Left forelimb (tissue), 1 donor: ENCODE measurements around the gene HDAC9.

Source experiments
- DNase-seq: peaks from one replicate; pipeline ENCODE4 v3.0.0-alpha.2; 2018; ENCODE audit warnings: low spot score

Gene HDAC9

DNA sequence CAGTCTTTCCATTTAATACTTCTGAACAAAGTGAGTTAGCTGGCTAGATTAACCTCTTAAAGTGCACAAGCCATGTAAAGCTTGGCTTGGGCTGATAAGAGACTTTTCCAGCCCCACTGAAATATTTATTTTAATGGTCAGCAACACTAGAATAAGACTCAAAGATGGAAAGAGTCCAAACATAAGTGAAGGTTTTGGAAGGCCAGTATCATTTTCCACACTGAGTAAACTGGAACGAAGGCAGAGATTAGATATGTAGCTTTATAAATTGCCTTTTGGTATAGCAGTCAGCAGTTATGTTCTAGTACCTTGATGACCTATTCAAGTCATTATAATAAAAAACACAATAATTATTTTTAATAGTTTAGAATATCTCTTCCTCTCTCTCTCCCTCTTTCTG lies 102.2 kb downstream of the HDAC9 start:
- DNase-seq = no peak

DNA sequence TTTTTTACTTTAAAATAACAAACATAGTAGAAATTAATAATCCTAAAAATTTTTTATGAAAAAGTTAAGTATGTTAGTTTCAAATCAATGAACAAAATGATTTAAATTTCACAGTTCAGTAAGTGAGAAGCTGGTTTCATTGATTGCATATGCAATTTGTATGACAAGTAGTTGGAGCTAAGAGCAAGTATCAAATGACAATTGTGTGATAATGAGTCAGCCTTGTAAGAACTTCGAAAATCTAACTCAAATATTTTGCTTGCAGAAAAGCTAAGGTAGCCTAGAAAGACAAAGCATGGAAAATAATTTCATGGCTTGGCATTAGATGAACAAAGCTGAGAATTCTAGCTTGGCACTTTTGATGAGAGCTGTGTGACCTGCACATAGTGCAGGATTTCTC lies 111.5 kb downstream of the HDAC9 start:
- no peak for DNase-seq

DNA sequence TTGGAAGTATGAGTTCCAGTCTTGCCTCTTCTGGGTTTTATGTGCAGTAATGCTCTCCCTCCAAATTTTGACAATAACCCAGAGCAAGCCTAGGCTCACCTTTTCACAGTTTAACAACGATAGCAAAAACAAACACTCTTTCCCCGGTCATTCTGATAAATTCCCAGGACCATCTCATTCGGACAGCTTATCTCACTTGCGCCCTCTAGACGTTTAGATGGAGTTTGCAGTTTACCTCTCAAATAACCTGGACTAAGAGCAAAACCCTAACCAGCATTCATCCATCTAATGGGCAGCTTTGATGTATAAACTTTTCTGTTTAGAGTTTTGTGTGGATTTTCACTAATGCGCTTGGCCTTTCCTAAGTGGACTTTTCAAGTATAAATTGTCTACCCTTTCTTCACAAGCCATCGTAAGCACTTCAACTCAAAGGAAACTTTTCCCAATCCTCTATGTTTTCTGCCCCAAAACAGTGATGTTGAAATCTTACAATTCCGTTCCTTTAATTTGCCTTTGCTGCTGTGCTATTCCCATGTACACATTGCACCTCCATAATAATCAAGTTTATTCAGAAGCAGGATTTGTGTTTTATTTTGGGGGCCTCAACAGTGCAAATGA lies 114.9 kb downstream of the HDAC9 start:
- DNase-seq = no peak

DNA sequence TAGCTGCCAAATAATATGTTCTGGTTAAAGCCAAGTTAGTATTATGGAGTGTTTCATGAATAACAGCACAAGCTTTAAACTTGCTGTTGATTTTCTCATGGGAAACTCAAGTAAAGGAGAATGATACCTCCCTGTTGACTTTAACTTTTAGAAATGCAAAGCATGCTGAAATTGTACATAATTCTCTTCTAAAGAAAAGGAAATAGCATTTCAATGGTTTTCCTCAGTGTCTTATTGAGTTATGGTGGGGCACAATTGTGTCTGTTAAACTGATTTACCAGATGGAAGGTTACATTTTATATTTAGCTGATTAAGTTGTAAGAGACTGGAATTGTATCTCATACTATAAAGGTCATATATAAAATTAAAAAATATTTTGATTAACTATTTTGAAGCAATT lies 119.3 kb downstream of the HDAC9 start:
- no peak for DNase-seq

DNA sequence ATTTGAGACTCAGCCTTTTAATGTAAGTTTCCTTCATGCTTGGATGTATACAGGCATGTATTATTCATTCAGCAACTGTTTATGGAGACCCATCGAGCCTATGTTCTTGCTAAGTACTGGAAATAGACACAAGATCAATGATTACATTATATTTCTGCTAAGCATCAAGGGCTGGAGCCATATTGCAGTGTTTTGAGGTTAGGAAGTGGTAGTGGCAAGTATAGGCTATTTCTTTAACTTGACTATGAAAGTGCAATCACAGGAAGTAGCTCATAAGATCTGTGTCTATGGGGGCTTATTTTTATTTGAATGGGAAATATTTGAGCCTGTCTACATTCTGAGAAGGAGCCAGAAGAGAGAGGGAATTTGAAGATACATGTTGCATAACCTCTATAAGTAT lies 123.8 kb downstream of the HDAC9 start:
- no peak for DNase-seq

DNA sequence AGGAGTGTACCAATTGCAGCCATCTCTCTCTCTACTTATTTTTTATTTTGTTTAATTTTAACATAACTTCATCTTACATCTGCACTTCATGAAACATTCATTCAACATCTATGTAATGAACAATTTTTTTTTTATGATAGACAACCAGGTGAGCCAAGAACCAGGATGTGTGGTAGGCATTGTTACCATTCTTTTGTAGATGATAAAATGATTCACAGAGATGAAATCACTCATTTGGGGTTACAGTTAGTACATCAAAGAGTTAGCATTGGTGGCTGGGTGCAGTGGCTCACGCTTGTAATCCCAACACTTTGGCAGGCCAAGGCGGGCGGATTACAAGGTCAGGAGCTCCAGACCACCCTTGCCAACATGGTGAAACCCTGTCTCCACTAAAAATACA lies 127.8 kb downstream of the HDAC9 start:
- no peak for DNase-seq

DNA sequence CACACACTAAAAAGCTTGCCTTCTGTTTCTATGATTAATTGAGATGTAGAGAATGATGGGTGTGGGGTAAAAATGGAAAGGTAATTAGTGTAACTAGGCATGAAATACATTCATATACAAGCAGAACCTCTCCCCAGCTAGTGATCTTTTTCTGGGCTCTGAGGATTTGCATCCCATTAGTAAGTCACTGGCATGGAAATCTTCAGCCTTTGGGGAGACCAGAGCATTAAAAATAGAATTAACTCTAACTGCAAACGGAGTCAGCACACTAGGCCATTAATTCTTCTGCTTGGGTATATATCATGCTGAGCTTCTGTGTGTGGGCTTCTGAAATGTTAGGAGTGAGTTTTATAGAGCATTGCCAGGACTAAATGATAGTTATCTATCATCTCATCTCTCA lies 128.9 kb downstream of the HDAC9 start:
- DNase-seq = no peak

DNA sequence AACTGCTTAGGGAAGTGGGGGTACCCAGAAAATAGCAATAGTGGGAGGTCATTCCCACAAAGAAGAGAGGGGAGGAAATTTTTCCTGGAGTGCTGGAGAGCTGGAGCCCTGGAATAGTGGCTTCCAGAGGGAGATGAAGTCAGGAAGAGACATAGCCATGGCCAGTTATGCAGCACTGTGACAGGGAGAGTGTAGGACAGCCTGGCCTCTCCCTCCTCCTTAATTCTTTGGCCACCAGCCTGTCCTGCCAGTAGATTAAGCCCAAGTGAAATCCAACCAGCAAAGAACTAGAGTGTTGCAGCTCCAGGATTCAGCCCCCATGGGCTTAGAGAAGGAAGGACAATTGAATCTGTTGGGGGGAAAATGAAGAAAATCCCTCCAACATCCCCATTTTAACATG lies 130.5 kb downstream of the HDAC9 start:
- DNase-seq = no peak

DNA sequence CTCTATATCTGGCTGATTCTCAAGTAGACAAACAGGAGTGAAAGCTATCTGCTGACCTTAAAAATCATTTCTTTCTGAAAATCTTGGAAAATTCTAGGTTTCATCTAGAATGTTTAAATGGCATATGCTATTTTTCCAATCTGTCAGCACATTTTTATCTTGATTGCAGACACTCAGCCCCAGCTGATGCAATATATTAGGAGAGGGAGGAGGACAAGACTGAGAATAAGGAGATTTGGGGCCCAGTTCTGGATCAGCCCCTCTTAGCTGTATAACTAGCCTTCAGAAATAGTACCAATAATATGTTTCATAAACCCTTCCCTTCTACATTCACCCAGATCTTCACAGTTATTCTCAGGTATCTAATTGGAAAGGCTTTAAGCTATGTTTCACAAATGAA lies 131.2 kb downstream of the HDAC9 start:
- DNase-seq = no peak

DNA sequence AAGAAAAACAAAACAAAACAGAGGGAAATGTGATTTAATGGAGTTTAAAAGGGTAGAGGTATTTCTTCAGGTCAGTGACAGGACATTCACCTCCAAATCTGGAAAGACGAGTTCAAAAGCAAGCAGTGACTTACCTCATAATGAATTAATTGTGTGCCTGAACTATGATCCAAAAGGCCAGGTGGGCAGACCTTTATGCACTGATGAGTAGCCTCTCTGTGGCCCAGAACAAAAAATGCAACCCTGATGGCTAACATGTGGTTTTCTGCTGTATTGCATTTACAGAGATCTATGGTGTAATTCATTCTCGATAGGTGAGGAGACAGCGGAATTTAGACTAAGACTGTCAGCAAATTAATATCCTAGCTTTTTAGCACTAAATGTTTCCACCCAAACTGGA lies 142.0 kb downstream of the HDAC9 start:
- DNase-seq = no peak

DNA sequence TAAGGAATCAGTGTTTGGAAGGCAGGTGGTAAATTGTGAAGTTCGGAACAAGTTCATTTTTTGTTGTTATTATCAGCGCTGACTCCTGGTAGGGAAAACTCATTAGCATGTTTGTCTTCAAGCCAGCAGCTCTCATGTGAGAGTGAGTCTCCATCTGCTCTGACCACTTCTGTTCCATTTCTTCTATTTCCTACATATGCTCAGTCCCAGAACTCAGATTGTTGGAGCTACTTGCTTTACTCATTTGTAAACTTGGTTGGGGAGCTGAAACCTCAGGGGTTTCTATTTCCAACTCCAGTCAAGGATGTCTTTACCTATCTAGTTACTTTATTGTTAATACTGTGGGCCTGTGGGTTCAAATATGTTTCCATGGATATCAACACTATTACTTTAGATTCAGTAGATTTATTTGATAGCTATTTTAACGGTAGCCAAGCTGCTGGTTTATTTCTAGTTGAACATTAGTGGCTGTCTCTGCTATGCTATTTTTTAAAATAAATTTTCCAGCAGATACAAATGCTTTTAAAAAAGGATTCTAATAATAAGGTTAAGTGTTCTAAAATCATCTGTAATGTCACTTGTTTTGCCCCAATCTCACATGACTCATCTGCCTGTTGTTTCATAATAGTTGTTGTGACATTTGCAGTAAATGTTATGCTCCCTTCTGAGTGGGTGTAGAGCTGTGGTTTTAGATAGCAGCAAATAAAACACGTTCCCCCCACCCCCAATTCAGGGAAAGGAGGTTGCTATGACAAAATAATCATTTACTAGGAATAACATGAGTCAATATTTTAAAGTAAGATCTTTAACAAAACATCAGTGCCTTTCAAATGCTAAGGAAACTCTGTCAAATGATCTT lies 143.3 kb downstream of the HDAC9 start:
- DNase-seq = no peak

DNA sequence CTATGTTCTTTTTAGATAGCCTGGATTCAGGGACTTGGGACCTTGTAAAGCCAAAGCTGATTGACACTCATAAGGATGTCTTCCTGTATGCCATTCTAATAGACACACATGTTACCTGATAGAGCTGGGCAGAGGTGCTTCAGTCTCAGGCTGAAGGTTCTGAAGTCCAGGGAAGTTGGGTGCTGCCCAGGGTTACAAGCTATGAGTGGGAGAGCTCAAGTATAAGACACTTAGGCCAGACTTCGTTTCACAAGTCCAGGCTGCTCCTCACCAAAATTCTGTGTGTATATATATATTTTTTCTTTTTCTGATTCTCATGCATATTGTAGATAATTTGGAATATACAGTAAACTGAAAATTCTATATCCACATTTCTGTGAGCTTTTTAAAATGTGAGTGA lies 144.2 kb downstream of the HDAC9 start:
- DNase-seq = no peak

DNA sequence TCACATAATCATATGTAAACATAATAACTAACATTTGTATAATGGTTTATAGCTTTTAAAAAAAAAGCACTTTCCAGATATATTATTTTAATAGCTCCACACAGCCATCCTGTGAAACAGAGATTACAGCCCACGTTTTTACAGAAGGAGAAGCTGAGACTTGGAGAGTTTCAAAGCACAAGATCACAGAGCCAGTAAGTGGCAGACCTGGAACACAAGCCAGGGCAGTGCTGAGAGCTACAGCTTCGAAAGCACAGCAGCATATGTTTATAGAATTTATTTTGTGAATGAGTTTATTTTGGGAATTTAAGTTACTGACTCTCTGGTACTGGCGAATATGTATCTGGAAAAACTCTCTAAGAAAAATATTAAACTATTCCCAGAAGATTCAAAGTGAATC lies 149.4 kb downstream of the HDAC9 start:
- no peak for DNase-seq

DNA sequence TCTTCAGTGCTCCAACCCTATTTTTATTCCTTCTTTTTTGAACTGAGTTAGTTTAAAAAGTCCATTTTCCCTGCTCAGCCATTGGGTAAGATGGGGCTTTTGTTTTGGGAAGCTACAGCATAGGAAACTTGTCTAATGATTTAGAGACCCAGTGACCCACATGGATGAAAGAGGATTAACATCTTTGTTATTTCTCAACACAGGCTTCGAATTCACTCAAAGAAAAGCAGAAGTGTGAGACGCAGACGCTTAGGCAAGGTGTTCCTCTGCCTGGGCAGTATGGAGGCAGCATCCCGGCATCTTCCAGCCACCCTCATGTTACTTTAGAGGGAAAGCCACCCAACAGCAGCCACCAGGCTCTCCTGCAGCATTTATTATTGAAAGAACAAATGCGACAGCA lies 152.0 kb downstream of the HDAC9 start:
- DNase-seq = no peak

DNA sequence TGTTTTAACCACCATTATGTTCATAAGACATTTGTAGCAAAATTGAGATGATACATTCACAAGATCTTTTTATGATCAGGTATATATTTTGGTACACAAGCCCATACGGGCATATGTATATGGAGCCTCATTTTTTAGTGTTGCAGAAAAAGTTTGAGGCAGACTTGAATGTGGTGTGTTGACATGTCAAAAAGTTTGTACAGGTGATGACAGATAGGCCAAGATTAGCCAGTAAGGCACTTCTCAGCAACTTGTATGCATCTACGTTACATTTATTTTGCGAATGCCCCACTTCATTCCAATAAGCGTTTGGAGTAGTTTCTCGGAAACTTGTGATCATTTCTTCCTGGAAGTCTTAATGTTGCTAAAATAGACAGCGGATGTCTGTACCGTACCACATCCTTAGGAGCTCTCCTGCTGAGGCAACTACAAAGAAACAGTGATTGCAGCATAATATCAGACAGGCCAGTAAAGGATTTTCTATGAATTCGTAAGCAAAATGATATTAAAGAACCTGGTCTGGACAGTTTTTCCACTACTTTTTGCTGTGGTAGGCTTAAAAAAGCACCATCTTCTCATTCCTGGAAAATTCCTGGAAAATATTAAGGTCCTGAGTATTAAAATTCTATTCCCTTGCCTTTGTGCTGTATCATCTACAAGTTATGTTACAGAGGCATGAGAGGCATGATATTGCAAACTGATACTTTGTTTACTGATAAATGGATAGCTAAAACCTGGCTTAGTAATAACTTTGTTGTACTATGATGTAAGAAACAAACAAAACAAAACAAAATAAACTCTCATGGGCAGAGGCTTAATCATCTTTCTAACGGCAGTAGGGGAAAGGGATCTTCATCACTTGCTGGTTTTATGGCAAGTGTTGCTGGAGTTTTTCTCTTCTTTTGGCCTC lies 153.6 kb downstream of the HDAC9 start:
- no peak for DNase-seq

DNA sequence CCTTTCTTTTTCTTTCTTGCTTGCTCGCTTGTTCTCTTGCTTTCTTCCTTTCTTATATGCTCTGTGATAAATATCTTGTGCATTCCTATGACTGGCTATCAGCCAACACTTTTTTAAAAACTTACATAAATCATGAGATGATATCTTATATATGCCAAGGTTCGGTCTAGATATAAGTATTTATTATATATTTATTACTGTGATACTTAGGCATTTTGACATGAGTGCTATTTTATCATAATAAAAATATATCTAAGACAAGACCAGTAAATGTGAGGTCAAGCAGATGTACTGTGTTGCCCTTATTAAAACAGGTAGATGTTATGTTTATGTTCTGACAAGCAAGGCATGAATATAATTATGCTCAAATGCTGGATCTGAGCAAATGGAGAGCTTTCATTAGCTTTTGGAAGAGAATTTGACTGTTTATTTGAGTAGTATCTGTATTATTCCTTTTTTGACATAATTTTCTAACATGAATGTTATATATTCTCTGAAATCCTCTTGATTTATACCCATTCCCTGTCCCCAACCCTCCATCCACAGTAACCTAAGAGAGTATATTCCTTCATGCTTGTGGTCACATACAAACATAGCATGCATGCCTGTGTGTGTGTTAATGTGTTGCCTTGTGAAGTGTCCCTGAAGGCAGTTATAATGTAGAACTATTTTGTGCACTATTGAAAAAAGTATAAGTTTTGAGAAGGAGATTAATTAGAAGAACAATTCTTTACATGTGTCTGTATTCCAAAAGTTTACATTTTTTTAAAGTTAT lies 158.0 kb downstream of the HDAC9 start:
- DNase-seq = no peak

DNA sequence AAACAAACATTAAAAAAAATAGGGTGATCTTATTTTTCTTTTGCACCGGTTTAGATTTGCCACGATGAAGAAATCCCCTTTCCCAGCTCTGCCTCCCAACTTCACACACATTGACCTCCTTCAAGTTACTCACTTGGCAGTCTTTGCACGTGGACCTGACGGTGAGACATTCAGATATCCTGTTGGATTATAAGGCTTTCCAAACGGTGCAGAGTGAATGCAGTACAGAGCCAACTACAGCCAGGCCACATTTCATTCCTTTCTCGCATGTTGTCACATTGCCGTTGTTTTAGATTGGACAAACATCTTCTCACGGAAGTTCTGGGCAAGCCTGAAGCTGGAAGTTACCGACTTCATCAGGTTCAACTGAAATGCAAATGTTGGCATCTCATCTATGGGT lies 159.2 kb downstream of the HDAC9 start:
- DNase-seq = no peak

DNA sequence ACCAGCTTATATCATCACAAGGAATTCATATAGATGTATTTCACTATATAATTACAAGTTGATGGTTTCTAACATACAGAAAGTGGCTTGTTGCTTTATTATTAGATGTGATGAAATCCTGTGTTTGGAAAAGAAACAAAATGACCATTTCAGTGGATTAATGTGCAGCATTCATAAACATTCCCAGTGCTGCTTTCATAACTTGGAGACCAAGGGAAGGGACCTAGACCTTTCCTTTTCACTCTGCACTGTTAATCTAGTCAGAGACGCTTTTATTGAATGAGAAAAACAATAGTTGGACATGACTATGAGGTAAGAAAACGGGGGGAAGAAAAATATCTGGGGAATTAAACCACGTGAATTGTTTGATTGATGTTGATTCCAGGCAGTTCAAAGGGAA lies 160.0 kb downstream of the HDAC9 start:
- DNase-seq = no peak

DNA sequence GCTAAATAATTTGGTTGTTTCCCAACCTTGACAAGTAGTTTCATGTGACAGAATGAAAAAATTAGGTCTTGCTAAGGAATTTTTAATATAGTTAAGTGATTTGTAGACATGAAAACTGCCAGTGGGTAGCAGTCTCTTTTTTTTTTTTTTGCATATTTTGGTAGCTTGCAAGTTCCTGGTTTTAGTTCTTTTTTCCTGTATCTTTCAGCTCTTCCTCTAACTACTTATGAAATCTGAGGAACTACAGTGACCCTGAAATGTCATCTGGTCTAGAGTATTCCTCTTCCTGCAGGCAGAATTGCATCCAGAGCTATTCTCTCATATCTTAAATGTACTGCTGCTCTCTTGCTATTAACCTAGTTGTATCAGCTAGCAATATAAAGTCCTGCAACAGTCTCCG lies 160.4 kb downstream of the HDAC9 start:
- no peak for DNase-seq

DNA sequence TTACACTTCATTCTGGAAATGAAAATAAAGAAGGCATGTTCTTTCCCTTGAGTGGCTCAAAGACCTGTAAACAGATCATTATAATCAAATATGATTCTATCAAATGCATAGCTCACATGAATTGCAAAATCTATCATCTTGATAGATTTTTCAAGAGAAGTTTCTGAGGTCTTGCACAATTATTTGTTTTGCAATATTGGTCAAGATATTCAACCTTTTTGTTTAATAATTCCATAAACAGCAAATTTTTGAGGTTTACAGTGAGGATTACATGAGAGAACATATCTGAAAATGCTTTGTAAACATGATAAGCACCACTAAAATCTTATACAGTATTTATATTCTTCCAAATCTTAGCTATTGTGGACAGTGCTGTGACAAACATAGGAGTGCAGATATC lies 160.8 kb downstream of the HDAC9 start:
- no peak for DNase-seq

DNA sequence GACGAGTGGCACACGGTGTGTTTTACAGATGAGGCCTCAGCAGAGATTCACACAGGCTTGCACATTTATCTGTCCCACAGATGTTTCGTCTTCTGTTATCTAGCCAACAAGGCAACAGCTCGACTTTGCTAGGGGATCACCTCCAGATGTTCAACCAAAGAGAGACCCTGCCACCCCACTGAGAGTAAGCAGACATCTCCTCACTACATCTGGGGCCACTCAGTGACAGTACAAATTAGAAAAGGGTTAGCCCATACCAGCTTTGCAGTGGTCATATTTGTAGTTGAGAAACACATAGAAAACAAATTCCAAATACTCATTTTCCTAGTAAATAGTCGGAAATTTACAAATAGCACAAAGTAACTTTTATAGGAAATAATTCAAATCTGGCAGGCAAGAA lies 164.2 kb downstream of the HDAC9 start:
- DNase-seq = no peak

DNA sequence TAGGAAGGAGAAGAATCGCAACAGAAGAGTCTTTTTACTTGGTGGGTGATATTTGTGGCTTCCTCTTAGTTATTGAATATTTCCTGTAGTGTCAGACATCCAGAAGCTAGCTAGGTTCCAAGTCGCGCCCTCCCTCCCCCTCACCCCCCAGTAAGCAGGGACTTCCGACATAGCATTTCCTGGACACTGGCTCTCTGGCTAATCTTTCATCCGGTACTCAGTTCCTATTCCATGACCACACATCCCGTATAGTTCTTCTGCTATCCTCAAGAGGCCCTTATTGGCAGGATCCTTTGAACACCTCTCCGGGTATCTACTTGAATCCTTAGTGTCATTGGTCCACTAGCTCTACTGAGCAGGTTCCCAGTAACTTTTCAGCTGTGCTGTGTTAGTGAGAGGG lies 167.8 kb downstream of the HDAC9 start:
- DNase-seq = no peak
